Panc1 (cell line): Measurements from ENCODE around the gene DNAAF2. TPM values are rescaled to one million over a fixed set of nuclear protein-coding genes. Genes with fewer than 3 reads are reported as not detected.

Experiments used
- ATAC-seq: fragments of 200-7000 bp; cut with Tn5 transposase; 2 replicates; pipeline ENCODE4 v1.9.1; 2020; ENCODE audit warnings: mild to moderate bottlenecking, moderate library complexity
- BruUV-seq: library from RNA; stranded (reverse); fragments of 400-500 nt; replicated peaks from 2 replicates; lab custom pipeline; 2021; lab: Mats Ljungman, UMichigan
- CTCF ChIA-PET: fragments of 300-600 bp; sonication (Branson Sonifier 250); formaldehyde crosslinking; loops from one replicate; lab custom pipeline; 2022; ENCODE audit warnings: antibody characterized with exemption; lab: Charles Lee
- POLR2A ChIA-PET: fragments of 300-600 bp; sonication (Branson Sonifier 250); formaldehyde crosslinking; loops from one replicate; lab custom pipeline; 2022; ENCODE audit warnings: antibody characterized with exemption; lab: Charles Lee
- DNase-seq: peaks from one replicate; pipeline ENCODE4 v3.0.0-alpha.2; 2010; ENCODE audit warnings: low read depth, low spot score
- H3K27ac ChIP-seq: 2 replicates; pipeline ENCODE4 v1.5.1; 2011; ENCODE audit warnings: mild to moderate bottlenecking, low read length, inconsistent platforms
- H3K27me3 ChIP-seq: fragments of 200-500 bp; sonication (Bioruptor generic); 2 replicates; pipeline ENCODE4 v1.6.0; 2014; ENCODE audit warnings: low read length, inconsistent platforms; ENCODE audit not compliant: control insufficient read depth, insufficient read depth
- H3K36me3 ChIP-seq: fragments of 200-500 bp; sonication (Bioruptor generic); 2 replicates; pipeline ENCODE4 v1.5.1; 2014; ENCODE audit warnings: inconsistent platforms, mild to moderate bottlenecking, low read length, moderate library complexity; ENCODE audit not compliant: control insufficient read depth, insufficient read depth
- H3K4me1 ChIP-seq: 2 replicates; pipeline ENCODE4 v1.5.1; 2011; ENCODE audit warnings: inconsistent platforms, mild to moderate bottlenecking, low read length, moderate library complexity; ENCODE audit not compliant: control insufficient read depth, insufficient read depth
- H3K4me3 ChIP-seq, 2 experiments: 2 replicates each; pipeline ENCODE4 v1.5.1; 2011 to 2012; ENCODE audit warnings: low read depth in 2 of 2, low read length in 2 of 2, mild to moderate bottlenecking in 2 of 2, inconsistent platforms in 1 of 2, moderate library complexity in 1 of 2
- H3K9me3 ChIP-seq: fragments of 200-500 bp; sonication (Bioruptor generic); 2 replicates; pipeline ENCODE4 v1.5.1; 2014; ENCODE audit warnings: low read depth, mild to moderate bottlenecking, inconsistent platforms, low read length, moderate library complexity; ENCODE audit not compliant: control insufficient read depth, insufficient read depth
- POLR2AphosphoS5 ChIP-seq: IDR thresholded peaks from 2 replicates; pipeline ENCODE4 v1.6.1; 2012; ENCODE audit warnings: mild to moderate bottlenecking, low read depth, low read length, moderate library complexity
- SIN3A ChIP-seq: IDR thresholded peaks from 2 replicates; pipeline ENCODE4 v1.6.1; 2012; ENCODE audit warnings: low read depth, mild to moderate bottlenecking, low read length, moderate library complexity, borderline replicate concordance; ENCODE audit not compliant: insufficient read depth
- TCF7L2 ChIP-seq: IDR thresholded peaks from 2 replicates; pipeline ENCODE4 v1.6.1; 2011; ENCODE audit warnings: mild to moderate bottlenecking, low read depth, low read length, inconsistent platforms
- in situ Hi-C: cut with HindIII; loops from 2 replicates; pipeline ENCODE4 v1.10.0; 2016; ENCODE audit warnings: low sequenced_read_pairs, low pct_unique_long_range_greater_than_20kb
- intact Hi-C: fragments of 100-400 bp; cut with micrococcal nuclease; formaldehyde crosslinking; loops from one replicate; pipeline ENCODE4 v1.10.0; 2022; ENCODE audit not compliant: unreplicated experiment
- total RNA-seq: library from RNA; stranded (reverse); gene quantifications from one replicate; pipeline ENCODE4 v1.2.1, GENCODE V29; 2021; ENCODE audit not compliant: unreplicated experiment
- TF ChIP-seq, protein P1 (sequence below), 2 experiments: IDR thresholded peaks; 2 replicates each; pipeline ENCODE4 v1.6.1; 2011 to 2012; ENCODE audit warnings: low read depth in 2 of 2, control low read depth in 1 of 2, low read length in 1 of 2, mild to moderate bottlenecking in 1 of 2, moderate library complexity in 1 of 2; ENCODE audit not compliant: insufficient read depth in 1 of 2
- TF ChIP-seq, protein P2 (sequence below): fragments of 450-650 bp; IDR thresholded peaks from 2 replicates; pipeline ENCODE4 v1.5.1; 2017; ENCODE audit warnings: mild to moderate bottlenecking

DNAAF2 gene
- total RNA-seq, 1 experiment from 2014 or later, result 8.2 TPM

DNA sequence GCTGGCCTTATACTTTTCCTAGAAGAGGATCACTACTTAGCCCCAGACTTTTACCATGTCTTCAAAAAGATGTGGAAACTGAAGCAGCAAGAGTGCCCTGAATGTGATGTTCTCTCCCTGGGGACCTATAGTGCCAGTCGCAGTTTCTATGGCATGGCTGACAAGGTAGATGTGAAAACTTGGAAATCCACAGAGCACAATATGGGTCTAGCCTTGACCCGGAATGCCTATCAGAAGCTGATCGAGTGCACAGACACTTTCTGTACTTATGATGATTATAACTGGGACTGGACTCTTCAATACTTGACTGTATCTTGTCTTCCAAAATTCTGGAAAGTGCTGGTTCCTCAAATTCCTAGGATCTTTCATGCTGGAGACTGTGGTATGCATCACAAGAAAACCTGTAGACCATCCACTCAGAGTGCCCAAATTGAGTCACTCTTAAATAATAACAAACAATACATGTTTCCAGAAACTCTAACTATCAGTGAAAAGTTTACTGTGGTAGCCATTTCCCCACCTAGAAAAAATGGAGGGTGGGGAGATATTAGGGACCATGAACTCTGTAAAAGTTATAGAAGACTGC, 12.9 kb downstream of the DNAAF2 start:
- H3K4me3 ChIP-seq, result peak overlapping the region; percentile 92 to 95
- POLR2A ChIA-PET, result no interaction called here
- H3K27ac ChIP-seq, result peak overlapping the region; percentile 88
- BruUV-seq, result TSS peak; percentile 91
- DNase-seq (no peak), ATAC-seq (no peak)
- TF ChIP-seq, protein P1, sequence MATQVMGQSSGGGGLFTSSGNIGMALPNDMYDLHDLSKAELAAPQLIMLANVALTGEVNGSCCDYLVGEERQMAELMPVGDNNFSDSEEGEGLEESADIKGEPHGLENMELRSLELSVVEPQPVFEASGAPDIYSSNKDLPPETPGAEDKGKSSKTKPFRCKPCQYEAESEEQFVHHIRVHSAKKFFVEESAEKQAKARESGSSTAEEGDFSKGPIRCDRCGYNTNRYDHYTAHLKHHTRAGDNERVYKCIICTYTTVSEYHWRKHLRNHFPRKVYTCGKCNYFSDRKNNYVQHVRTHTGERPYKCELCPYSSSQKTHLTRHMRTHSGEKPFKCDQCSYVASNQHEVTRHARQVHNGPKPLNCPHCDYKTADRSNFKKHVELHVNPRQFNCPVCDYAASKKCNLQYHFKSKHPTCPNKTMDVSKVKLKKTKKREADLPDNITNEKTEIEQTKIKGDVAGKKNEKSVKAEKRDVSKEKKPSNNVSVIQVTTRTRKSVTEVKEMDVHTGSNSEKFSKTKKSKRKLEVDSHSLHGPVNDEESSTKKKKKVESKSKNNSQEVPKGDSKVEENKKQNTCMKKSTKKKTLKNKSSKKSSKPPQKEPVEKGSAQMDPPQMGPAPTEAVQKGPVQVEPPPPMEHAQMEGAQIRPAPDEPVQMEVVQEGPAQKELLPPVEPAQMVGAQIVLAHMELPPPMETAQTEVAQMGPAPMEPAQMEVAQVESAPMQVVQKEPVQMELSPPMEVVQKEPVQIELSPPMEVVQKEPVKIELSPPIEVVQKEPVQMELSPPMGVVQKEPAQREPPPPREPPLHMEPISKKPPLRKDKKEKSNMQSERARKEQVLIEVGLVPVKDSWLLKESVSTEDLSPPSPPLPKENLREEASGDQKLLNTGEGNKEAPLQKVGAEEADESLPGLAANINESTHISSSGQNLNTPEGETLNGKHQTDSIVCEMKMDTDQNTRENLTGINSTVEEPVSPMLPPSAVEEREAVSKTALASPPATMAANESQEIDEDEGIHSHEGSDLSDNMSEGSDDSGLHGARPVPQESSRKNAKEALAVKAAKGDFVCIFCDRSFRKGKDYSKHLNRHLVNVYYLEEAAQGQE (IDR thresholded peaks at IDR 0.05; ENCODE audit: insufficient read depth in 1 of 2, low read depth in 2 of 2, low read length in 1 of 2), result no peak
- TF ChIP-seq POLR2AphosphoS5 (no peak), TCF7L2 (no peak), SIN3A (no peak)
- TF ChIP-seq, protein P2, sequence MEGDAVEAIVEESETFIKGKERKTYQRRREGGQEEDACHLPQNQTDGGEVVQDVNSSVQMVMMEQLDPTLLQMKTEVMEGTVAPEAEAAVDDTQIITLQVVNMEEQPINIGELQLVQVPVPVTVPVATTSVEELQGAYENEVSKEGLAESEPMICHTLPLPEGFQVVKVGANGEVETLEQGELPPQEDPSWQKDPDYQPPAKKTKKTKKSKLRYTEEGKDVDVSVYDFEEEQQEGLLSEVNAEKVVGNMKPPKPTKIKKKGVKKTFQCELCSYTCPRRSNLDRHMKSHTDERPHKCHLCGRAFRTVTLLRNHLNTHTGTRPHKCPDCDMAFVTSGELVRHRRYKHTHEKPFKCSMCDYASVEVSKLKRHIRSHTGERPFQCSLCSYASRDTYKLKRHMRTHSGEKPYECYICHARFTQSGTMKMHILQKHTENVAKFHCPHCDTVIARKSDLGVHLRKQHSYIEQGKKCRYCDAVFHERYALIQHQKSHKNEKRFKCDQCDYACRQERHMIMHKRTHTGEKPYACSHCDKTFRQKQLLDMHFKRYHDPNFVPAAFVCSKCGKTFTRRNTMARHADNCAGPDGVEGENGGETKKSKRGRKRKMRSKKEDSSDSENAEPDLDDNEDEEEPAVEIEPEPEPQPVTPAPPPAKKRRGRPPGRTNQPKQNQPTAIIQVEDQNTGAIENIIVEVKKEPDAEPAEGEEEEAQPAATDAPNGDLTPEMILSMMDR, result no peak
- H3K36me3 ChIP-seq, result peaks cover 18% of the 10 kb centered on the region
- in situ Hi-C loops, result no loop called here
- intact Hi-C loops, result no loop called here
- no peaks in the 10 kb centered on the region for H3K27me3 ChIP-seq
- CTCF ChIA-PET, result no interaction called here
- H3K4me1 ChIP-seq, result peaks cover 17% of the 10 kb centered on the region
- no peaks in the 10 kb centered on the region for H3K9me3 ChIP-seq

DNA sequence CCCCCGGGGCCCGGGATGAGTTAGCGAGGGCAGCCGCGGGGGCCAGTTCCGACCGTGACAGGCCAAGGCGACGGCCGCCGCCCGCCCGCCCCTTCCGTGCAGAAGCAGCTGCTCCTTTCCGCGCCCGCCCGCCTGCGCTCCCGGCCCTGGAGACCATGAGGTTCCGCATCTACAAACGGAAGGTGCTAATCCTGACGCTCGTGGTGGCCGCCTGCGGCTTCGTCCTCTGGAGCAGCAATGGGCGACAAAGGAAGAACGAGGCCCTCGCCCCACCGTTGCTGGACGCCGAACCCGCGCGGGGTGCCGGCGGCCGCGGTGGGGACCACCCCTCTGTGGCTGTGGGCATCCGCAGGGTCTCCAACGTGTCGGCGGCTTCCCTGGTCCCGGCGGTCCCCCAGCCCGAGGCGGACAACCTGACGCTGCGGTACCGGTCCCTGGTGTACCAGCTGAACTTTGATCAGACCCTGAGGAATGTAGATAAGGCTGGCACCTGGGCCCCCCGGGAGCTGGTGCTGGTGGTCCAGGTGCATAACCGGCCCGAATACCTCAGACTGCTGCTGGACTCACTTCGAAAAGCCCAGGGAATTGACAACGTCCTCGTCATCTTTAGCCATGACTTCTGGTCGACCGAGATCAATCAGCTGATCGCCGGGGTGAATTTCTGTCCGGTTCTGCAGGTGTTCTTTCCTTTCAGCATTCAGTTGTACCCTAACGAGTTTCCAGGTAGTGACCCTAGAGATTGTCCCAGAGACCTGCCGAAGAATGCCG, 13.7 kb downstream of the DNAAF2 start:
- peak; percentile 52 for ATAC-seq
- peaks cover 18% of the 10 kb centered on the region for H3K36me3 ChIP-seq
- POLR2A ChIA-PET, result no interaction called here
- H3K9me3 ChIP-seq, result no peaks in the 10 kb centered on the region
- TF ChIP-seq POLR2AphosphoS5 (no peak), SIN3A (no peak)
- TF ChIP-seq, protein P2, result no peak
- CTCF ChIA-PET, result no interaction called here
- H3K4me1 ChIP-seq, result peaks cover 18% of the 10 kb centered on the region
- H3K4me3 ChIP-seq, result peak overlapping the region; percentile 92 to 95
- intact Hi-C loops (no loop called here), in situ Hi-C loops (no loop called here)
- no peak for DNase-seq
- no peaks in the 10 kb centered on the region for H3K27me3 ChIP-seq
- H3K27ac ChIP-seq, result peak overlapping the region; percentile 88
- no TSS peak for BruUV-seq
